Stimulated activated CD4-positive, alpha-beta T cell treated with anti-CD3 and anti-CD28 coated beads, Interleukin-4, amount 100 ng/mL, for 4 hours (primary cell): ENCODE data around the gene IFT43.

ENCODE experiments used
- DNase-seq, 2 experiments: peaks; one replicate each; pipeline ENCODE4 v3.0.0-alpha.2; 2020

Gene IFT43

DNA sequence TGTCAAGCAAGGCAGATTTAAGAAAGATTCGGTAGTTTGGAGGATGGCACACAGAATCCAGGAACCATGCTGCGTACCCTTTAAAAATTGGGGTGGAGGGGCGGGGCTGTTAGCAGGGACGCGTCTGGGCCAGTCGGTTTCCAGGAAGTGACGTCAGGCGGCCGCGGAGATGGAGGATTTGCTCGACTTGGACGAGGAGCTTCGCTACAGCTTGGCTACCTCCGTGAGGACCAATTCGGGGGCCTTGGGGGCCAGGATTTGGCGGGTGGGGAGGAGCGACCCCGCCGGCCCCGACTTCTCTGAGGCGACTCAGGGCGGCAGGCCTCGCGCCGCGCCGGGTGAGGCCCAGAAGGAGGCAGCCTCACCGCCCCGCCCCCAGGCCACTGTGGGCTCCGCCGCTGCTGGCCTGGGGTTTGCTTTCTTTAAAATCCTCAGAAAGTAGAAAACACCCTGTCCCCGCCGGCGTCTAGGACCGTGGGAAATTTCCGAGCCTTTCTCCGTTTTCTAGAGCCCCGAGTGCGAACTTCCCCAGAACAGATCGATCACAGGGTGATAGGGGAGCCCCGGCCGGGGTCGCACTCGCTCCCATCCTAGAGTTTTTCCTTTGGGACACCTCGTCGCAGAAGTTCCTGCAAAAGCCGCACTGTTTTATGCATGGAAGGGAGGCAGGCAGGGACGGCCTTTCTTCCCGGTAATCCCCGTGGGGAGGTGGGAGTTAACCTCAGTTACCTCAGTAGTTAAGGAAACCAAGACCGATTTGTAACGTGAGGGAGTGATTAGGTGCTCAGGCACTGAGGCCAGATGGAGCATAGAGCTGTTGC is at the start of gene IFT43:
Gene IFT43, plus strand, starts transcription at position 146 of the 821 bp plus-strand sequence. Its CDS starts 24 bp downstream, at position 170.
- peak; percentile 86 to 89 for DNase-seq

DNA sequence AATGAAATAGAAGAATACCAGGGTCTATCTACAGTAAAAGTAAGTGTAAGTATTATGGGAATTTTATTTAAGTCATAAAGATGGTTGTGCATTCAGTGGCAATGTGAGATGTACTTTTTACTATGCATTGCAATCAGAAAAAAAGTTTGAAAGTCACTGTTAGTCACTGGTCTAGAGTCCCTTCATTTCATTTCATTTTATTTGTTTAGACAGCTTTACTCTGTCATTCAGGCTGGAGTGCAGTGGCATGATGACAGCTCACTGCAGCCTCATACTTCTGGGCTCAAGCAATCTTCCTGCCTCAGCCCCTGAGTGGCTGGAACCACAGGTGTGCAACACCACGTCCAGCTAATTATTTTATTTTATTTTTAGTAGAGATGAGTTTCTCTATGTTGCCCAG is 46.4 kb upstream of the IFT43 start:
- no peak for DNase-seq

DNA sequence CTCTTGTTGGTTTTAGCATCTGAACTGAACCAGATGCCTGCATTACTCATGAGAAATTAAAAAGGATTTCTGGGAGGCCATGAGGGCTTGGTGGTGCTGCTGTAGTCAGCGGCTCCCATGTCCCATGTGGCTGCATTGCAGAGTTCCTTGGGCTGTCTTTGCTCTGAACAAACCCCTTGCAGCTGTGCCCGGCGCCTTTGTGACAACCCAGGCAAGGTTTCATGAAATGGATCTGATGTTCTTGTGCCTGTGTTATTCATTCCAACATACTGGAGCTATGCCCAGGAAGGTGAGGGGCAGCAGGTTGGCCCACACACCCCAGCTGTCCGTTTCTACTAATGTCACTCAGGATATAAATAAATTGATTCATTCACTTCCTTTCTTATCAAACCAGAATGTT is 44.5 kb upstream of the IFT43 start:
- no peak for DNase-seq

GRCh38 chr14:75944607-75945241 is 40.8 kb upstream of the IFT43 start:
- DNase-seq = no peak

DNA sequence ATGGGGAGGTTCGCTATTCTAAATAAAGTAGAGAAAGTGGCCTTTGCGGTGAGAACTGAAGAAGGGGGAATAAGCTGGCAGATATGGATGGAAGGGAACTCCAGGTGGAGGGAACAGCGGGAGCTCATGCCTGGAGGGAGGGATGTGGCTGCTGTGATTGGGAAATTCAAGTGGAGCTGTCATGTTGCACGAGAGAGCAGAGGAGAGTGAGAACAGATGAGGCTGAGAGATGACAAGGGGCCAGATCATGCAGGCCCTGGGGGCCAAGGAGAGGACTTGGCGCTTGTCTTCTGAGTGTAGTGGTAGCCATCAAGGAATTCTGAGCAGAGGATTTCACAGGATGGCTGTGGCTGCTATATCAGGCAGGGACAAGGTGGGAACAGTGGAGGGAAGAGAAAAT is 38.8 kb upstream of the IFT43 start:
- no peak for DNase-seq

DNA sequence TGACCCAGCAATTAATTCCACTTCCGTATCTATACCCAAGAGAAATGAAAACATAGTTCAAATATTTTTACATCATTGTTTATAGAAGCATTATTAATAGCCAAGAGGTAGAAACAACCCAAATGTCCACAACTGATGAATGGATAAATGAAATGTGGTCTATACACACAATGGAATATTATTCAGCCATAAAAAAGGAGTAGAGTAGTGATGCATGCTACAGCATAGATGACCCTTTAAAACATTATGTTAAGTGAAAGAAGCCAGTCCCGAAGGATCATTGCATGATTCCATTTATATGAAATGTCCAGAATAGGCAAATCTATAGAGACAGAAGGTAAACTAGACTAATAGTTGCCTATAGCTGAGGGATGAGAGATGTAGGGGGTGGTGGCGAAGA is 33.1 kb upstream of the IFT43 start:
- no peak for DNase-seq

GRCh38 chr14:75959031-75959430 is 26.5 kb upstream of the IFT43 start:
- DNase-seq = no peak

DNA sequence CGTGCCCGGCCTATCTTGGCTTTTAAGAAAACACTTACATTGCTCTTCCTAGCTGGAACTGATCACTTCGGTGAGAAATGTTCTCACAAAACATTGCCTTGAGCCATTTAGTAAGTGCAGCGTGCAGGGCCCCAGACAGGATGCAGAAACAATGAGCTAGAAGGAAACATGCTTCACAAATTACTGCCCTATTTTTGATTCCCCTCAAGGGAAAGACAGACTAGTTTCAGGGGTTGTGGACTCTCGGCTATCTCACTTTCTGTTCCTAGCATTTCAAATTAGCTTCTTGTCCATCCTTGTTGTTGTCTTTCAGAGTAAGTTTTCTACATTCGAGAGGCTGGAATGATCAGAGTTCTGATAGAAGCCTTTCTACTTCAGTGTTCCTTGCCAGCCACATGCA is 25.3 kb upstream of the IFT43 start:
- DNase-seq = no peak

DNA sequence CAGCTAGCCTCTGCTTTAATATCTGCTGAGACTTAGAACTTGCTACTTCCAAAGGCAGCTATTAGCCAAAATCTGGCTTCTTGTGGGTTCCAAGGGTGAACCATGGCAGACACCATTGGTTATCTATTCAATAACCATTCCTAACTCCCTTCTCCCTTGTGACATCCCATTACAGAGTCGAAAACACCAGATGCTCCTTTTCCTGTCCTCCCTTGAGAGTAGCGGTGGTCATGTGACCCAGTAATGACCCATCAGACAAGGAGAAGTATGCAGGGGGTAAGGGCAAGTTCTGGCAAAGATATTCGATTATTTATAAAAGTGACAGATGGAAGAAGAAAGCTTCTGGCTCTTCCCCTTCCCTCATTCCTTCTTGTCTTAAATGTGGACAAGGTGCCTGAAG is 23.9 kb upstream of the IFT43 start:
- DNase-seq = no peak

- DNase-seq = no peak
Observed at GRCh38 chr14:75967866-75968265, 17.7 kb upstream of the IFT43 start.

DNA sequence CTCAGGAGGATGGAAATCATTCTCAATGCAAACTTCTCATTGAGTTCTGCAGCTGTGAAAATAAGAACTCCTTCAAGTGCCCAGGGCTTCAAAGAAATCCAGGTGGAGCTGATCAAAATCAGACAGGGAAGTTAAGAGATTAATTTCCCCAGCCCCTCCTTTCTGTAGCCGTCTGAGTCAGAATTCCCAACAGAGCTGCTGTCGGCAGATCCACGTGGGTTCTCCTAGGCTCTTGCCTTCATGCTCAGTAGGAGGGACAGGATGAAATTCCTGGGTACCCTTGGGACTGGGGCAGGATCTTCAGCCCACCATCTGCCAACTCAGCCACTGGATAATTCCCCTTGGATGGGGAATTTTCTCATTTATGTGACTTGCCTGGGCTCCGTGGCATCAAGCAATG is 17.1 kb upstream of the IFT43 start:
- DNase-seq = no peak

- DNase-seq = no peak
Observed at GRCh38 chr14:75969126-75969525, 16.4 kb upstream of the IFT43 start.

DNA sequence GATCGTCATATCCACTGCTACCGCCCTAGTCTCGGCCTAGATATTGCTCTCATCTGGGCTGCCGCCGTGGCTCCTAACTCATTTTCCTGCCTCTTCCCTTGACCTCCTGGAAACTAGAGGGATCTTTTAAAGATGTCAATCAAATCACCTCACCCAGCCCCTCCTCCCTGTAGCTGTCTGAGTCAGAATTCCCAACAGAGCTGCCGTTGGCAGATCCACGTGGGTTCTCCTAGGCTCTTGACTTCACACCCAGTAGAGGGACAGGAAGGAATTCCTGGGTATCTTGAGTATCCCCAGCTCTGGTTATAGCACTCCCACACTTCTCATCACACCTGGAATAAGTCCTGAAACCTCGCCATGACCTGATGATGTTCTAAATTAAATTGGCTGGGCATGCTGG is 15.7 kb upstream of the IFT43 start:
- no peak for DNase-seq

- no peak for DNase-seq
Observed at GRCh38 chr14:75970989-75971388, 14.6 kb upstream of the IFT43 start.

DNA sequence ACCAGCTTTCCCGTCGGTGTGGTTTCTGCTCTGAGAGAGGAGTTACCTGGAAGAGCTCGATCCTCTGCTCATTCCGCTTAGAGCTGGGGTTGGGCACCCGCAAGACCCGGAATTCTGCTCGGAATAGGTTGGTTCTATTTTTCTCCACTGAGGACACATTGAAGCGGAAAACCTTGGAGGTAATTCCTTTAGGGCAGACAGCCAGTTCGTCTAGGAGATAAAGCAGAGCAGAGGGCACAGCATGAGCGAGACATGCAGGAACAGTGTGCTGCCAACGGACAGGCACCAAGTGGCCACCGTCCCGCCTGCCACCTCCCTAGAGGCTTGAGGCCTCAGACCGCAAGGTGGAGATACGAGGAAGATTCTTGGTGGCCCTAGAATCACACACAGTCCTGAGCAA is 14.1 kb upstream of the IFT43 start:
- no peak for DNase-seq

- no peak for DNase-seq
Observed at GRCh38 chr14:75972801-75973421, 12.7 kb upstream of the IFT43 start.

GRCh38 chr14:75976826-75977581 is 8.6 kb upstream of the IFT43 start:
- DNase-seq = no peak

DNA sequence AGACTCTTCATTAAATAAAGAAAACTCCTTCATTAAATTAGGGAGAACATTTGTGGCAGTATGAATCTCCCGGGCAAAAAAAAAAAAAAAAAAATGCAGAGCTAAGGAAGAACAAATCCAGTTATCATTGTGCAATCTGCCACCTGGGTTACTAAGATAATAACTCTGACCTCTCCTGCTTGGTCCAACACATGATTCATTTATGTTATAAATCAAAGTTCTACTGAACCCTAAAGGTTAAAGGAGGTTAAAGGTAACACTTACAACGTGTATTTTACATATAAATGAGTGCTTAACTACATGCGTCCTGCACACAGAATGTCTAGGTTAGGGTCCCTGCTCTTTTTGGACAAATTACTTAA is 8.0 kb upstream of the IFT43 start:
- DNase-seq = no peak

- DNase-seq = no peak
Observed at GRCh38 chr14:75978249-75978731, 7.3 kb upstream of the IFT43 start.

DNA sequence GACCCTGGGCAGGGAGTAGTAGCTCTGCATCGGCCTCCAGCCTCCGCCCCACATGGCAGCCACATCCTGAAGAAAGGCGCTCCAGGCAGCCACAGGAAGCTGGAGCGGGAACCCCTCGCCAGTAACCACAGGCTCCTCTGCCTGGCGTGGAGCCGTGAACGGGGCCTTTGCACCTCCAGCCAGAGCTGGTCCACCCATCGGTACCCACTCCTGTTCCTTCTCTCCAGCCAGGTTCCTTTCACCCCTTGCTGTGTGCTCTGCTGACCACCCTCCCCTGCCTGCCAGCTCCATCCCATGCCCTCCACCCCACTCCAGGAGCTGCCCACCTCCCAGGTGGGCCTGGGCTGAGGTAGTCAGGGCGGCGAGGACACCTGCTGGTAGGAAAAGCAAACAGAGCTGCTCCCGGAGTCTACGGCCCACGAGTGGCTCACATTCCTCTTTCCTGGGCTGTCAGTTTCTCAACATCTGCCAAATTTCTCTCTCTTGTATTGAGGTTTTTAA is 6.4 kb upstream of the IFT43 start:
- peak in 1 of 2 experiments; percentile 17 for DNase-seq

DNA sequence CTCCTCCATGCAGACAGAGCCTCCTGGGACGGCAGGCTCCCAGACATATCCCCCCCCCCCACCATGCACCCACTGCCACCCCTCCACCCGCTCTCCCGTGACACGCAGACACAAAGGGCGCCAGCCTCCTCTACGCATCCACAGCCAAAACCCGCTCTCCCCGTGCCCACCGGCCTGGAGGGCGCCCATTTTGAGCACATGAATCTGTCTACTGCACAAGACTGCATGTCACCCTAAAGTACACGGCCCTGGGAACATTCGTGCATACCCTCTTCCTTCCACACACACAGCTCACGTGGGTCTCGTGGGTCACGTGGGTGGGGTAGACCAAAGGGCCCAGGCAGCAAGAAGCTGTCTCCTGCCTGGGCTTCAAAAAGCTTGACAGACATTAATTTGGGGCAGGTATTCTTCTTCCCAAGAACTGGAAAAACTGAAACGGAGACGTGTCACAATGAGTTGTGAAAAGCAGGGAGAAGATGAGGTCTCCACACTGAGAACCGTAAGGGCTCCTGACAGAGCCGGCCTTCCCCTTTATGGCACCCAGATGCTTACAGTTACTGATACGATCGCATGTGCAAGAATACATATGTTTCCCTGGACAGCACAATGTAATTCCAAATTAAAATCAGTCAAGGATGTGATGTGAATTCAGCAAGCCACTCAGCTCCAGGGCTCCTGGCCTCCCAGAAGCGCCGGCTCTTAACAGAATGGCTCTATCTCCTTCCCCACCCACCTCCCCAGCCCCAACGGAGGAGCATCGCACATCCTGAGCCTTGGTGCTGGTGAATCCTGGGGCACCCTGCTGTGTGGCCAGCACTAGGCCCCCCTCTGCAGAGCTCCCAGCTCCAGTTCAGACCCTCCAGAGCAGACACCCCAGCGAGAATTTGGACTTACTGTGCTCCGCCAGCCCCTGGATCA is 5.7 kb upstream of the IFT43 start:
- DNase-seq = no peak

DNA sequence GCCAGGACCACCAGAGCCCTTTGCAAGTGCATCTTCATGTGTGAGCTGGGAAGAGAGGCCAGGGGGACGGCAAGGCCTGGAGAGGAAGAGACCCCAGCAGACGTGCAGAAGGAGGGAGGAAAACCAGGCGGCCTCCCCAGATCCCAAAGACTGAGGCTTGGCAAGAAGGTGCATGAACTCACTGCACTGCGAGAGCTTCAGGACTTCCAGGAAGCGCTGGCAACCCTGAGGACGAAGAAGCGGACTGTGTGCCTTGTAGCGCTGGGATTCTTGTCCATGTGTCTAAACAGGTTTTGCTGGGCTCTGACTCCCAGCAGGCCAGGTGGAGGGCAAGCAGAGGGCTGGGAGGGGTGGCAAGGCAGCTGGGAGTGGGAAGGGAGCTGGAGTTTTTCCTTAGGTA is 4.7 kb upstream of the IFT43 start:
- DNase-seq = no peak
